Kidney (tissue), 14 donors: ENCODE results near the gene KRT2. TPM values are rescaled to one million over a fixed set of nuclear protein-coding genes. Genes with fewer than 3 reads are reported as not detected.

Source experiments
- DNase-seq, 5 donors: peaks; one replicate each; pipeline ENCODE4 v3.0.0-alpha.2; 2013 to 2020
- FAIRE-seq: peaks from 2 replicates; lab custom pipeline; 2012; peaks lifted over from hg19 to GRCh38; lab: Jason Lieb, UNC
- H3K27ac ChIP-seq, 2 donors: one replicate each; pipeline ENCODE4 v1.7.0; 2013; ENCODE audit warnings: low read depth in 2 of 2, low read length in 2 of 2, inconsistent platforms in 1 of 2
- H3K27me3 ChIP-seq: one replicate; pipeline ENCODE4 v1.7.1; 2013; ENCODE audit warnings: low read length, inconsistent platforms; ENCODE audit not compliant: control insufficient read depth, insufficient read depth
- H3K36me3 ChIP-seq, 3 donors: one replicate each; pipeline versions ENCODE4 v1.7.0 to v1.7.1; 2013; ENCODE audit warnings: low read length in 3 of 3, control low read depth in 1 of 3, inconsistent platforms in 1 of 3; ENCODE audit not compliant: insufficient read depth in 3 of 3, control insufficient read depth in 2 of 3
- H3K4me1 ChIP-seq, 3 donors: one replicate each; pipeline versions ENCODE4 v1.7.0 to v1.7.1; 2013; ENCODE audit warnings: low read length in 3 of 3, inconsistent platforms in 1 of 3, low read depth in 1 of 3; ENCODE audit not compliant: control insufficient read depth in 2 of 3, insufficient read depth in 2 of 3
- H3K4me3 ChIP-seq, 3 donors: one replicate each; pipeline versions ENCODE4 v1.7.0 to v1.8.1; 2013; ENCODE audit warnings: low read length in 3 of 3, control low read depth in 1 of 3, inconsistent platforms in 1 of 3
- H3K9ac ChIP-seq, 3 donors: one replicate each; pipeline versions ENCODE4 v1.7.0 to v1.7.1; 2013; ENCODE audit warnings: low read length in 3 of 3, control low read depth in 1 of 3, inconsistent platforms in 1 of 3
- H3K9me3 ChIP-seq, 3 donors: one replicate each; pipeline versions ENCODE4 v1.7.0 to v1.7.1; 2013; ENCODE audit warnings: low read length in 3 of 3, control low read depth in 1 of 3, inconsistent platforms in 1 of 3; ENCODE audit not compliant: control insufficient read depth in 2 of 3, insufficient read depth in 1 of 3
- CTCF ChIP-seq: IDR thresholded peaks from 3 replicates; pipeline ENCODE4 v1.5.1; 2012; ENCODE audit warnings: mild to moderate bottlenecking, moderate library complexity, borderline replicate concordance; ENCODE audit not compliant: insufficient read depth; ENCODE audit errors: extremely low read depth
- intact Hi-C: fragments of 100-400 bp; cut with DNase I; formaldehyde crosslinking; loops from one replicate; pipeline ENCODE4 v1.11.1; 2022
- polyA plus RNA-seq: library from polyadenylated mRNA; stranded (reverse); fragments of 350-450 nt; fragmentation: Illumina TruSeq; extraction: RNeasy Lipid Tissue Mini Kit (QIAGEN cat#74804); gene quantifications from one replicate; pipeline ENCODE4 v1.2.3, GENCODE V29; 2014; ENCODE audit warnings: low read depth, low replicate concordance; ENCODE audit not compliant: insufficient read depth
- total RNA-seq: library from RNA; stranded (reverse); fragmentation: NEBNext Ultra II Directional; extraction: Animal tissue kit (Norgen Biotek cat#: 25700); gene quantifications from one replicate; pipeline ENCODE4 v1.2.1, GENCODE V29; 2021
- donor health status: control.
- donor health status: control.
- donor health status: control.
- donor health status: control.
- donor health status: control.
- donor health status: DM: yes; HTN: yes; CAD: no.
- donor health status: Normal renal cell carcinoma (clear cell type).

The KRT2 gene
- total and polyA plus RNA-seq, 2 donors from 2014 or later, result not detected

DNA sequence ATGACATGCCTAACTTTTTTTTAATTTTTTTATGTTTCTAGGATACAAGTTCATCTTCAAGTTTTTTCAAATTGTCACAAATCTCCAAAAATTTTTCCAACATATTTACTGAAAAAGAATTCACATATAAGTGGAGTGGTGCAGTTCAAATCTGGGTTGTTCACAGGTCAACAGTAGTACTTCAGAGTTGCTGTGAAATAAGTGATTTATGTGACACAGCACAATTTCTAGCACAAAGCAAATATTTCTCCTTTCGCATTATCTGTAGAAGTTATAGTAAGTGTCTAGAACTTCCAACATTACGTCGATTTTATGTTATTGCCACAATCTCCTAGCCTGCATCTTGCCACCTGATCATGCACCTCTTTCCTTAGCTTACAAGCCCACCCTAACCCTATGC, 9.7 kb upstream of the KRT2 start:
- no peak overlapping the region for H3K4me3 ChIP-seq
- no peak overlapping the region for H3K27ac ChIP-seq
- no peak overlapping the region for H3K9ac ChIP-seq
- no peak for TF ChIP-seq CTCF
- intact Hi-C loops, result no loop called here
- H3K4me1 ChIP-seq, result no peaks in the 10 kb centered on the region
- H3K9me3 ChIP-seq, result no peaks in the 10 kb centered on the region
- FAIRE-seq, result no peak
- H3K27me3 ChIP-seq, result no peaks in the 10 kb centered on the region
- no peaks in the 10 kb centered on the region for H3K36me3 ChIP-seq
- DNase-seq, result no peak

DNA sequence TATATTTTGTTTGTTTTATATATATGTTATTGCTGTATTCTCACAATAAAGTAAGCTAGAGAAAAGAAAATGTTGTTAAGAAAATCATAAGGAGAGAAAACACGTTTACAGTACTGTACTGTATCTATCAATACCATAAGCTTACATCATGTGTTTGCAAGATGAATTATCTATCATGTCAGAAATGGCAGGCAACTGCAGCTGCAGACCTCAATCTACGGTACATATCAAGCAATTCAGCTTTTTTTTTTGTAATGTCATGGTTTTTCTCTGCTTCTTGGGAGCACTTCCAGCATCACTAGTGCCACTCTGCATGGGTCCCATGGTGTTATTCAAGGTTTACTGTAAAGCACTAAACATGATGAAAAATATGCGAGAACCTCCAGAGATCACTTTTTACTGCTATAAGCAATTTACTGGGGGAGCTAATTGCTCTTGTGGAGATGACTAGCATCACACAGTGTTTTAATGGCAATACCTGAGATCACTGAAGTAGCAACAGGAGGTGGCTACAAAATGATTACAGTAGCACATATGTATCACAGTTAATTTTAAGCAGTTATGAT, 9.0 kb upstream of the KRT2 start:
- Histone ChIP-seq H3K27me3 (no peaks in the 10 kb centered on the region), H3K36me3 (no peaks in the 10 kb centered on the region), H3K4me1 (no peaks in the 10 kb centered on the region), H3K9me3 (no peaks in the 10 kb centered on the region), H3K4me3 (no peak overlapping the region), H3K9ac (no peak overlapping the region), H3K27ac (no peak overlapping the region)
- DNase-seq (no peak), FAIRE-seq (no peak)
- no peak for TF ChIP-seq CTCF
- intact Hi-C loops, result no loop called here

- Histone ChIP-seq H3K4me1 (no peaks in the 10 kb centered on the region), H3K27ac (no peak overlapping the region), H3K9me3 (no peaks in the 10 kb centered on the region), H3K27me3 (no peaks in the 10 kb centered on the region), H3K4me3 (no peak overlapping the region), H3K36me3 (no peaks in the 10 kb centered on the region), H3K9ac (no peak overlapping the region)
- FAIRE-seq (no peak), DNase-seq (no peak)
- intact Hi-C loops, result no loop called here
- no peak for TF ChIP-seq CTCF
These were observed 7.9 kb upstream of the KRT2 start for GRCh38 chr12:52659951-52660350.

- DNase-seq (no peak), FAIRE-seq (no peak)
- no peak for TF ChIP-seq CTCF
- no peaks in the 10 kb centered on the region for H3K4me1 ChIP-seq
- H3K27me3 ChIP-seq, result no peaks in the 10 kb centered on the region
- intact Hi-C loops, result no loop called here
- H3K36me3 ChIP-seq, result no peaks in the 10 kb centered on the region
- H3K9ac ChIP-seq, result no peak overlapping the region
- H3K27ac ChIP-seq, result no peak overlapping the region
- H3K9me3 ChIP-seq, result no peaks in the 10 kb centered on the region
- H3K4me3 ChIP-seq, result no peak overlapping the region
These were observed 7.4 kb upstream of the KRT2 start for GRCh38 chr12:52659395-52659794.
